SK-N-DZ (cell line): Measurements from ENCODE around the gene CDK6.

ENCODE experiments used
- DNase-seq: peaks from one replicate; pipeline ENCODE4 v3.0.0-alpha.2; 2015; ENCODE audit warnings: low spot score

Gene CDK6

DNA sequence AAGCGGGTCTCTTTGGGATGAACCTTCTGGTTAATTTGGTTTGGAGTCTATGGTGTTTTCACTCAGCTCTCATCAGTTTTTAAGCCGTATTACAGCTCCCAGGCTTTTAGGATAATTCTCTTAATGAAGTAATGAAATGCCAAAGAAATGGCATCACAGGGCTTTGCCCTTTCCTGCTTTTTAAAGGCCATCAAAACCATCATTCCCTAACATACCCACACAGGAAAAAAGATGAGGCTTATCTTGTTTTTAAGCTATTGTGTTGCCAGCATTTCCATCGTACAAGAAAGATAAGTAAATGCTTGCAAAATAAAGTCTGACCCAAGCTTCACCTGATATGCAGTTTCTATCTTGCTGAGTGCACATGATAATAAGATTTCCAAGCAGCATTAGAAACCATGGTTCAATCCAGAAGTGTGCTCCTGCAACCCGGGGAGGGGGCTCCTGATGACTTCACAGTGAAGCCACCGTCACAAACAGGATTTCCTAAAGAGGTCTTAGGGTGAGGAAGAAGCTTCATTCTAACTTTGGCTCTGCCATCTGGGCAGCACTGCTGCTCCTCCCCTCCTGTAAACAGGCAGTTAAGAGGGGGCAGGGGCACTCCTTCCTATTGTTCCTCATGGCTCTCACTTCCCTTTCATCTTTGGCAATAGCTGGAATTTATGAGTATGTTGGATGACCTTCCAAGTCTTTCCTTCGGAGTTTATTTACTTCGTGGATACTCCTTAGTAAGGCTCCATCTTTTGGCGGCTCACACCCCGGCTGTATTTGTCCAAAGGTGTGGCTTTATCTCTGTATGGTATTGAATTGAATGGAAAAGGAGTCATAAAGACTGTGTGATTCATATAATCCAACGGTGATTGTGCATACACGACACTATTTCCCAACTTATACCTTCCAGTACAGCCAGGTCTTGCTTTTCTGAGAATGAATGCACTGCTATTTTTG is 191.0 kb downstream of the CDK6 start:
- DNase-seq = no peak

DNA sequence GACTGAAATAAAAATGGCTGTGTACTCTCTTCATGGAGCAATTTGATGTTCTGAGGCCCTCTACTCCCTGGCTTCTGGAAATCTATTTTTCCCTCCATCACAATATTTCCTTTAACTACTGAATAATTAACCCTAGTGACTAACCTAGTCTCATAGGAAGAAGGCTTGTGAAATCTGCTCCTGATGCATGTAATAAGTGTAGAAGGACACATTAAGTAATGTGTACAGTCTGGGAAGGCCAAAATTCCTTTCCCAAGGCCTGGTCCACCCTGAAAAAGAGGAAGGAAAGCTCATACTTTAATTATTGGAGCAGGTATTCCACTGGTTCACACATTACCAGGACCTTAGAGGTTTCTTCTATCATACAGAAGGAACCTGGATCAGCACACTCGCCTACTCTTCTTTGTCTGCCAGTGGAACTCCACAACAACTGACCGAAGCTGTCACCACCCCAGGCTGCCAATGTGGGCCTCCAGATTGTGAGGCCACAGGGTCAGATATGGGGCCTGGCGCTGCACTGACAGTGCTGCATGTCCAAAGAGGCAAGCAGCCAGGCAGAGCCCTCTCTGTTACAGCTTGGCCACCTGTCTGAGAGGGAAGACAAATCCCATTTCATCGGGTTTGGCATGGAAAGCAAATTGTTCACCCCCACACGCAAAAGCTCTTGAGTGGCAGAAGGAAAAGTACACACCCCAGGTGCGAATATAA is 191.8 kb downstream of the CDK6 start:
- no peak for DNase-seq

DNA sequence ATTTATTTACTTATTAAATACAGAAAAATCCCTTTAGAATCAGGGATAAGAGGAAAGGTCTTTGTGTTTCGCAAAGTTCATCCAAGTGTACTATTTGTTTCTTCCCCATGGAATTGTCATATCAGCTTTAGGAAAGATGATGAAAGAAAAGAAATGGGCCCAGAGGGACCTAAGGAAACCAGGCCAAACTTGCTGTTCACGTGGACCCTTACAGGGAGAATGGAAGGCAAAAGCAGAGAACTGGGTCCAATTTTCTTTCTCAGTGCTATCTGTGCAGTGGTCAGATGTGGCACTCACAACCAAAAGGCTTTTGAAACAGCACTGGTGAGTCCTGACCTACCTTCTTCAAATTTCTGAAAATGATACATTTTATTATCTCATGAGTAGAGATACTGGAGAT is 192.6 kb downstream of the CDK6 start:
- no peak for DNase-seq

DNA sequence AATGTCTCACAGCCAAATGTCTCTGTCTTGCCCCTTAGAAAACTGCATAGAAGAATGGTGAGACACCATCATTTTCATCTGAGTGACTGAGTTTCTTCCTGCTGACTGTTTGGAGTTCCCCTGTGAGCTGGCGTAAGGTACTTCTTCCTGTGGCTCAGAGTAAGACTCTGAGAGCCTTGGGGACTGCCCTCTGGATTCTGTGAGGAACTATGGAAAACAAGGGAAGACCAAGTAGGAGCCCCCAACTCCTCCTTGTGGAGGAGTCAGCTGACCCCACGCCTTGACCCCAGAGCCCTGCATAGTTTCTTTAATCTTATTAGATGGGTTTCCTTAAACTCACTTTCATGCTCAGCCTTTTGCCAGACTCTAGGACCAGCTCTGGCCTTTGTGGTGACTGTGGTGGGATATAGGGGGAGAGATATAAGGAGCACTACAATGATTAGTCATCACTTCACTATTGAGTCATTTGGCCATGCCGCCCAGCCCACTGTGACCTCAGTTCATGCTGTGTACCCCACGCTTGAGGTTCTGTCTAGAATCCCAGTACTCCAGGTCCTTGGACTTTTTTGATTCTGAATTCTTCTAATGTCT is 194.4 kb downstream of the CDK6 start:
- no peak for DNase-seq

DNA sequence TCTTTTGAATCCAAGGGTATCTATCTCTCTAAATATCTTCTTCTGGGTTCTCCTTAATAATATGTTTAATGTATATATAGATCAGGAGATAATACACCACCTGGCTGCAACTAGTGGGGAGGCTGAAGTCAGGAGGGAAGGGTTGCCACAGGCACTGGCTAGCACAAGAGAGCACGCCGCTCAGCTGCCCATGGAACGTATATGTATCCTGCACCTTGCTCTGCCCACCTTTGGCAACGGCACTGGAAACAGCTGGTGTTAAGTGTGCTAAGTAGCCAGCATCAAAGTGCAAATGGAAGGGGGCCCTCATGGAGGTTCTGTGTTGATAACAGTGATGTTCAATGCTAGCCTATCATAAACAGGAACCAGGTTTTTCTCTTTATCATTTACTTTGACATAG is 196.4 kb downstream of the CDK6 start:
- DNase-seq = no peak

DNA sequence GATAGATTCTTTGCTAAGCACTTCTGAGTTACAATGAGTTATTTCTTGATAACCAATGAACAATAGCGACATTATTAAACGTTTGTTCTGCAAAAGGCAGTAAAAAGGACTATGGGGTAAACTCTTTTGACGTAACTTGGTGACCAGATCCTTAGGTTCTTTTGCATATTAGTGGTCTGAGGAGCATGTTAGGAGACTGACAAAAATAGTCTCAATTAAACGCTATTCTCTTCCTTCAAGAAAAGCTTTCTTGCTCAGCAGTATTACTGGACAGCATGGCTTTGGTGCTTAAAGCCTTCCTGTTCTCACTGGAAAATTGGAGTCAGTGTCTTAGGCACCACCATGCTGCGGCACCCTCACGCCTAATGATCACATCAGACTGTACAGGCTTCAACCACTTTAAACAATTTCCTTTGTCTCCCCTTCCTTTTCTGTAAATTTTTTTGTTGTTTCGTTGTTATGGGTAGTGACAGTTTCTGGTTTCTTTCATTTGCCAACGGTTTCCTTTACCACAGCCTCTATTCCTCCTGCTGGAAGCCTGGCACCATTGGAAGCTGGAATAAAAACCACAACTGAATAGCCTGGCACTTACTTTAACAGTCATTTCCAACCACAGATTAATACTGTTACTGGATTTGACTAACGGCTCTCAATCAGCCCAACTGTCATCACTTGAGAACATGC is 197.0 kb downstream of the CDK6 start:
- DNase-seq = no peak

DNA sequence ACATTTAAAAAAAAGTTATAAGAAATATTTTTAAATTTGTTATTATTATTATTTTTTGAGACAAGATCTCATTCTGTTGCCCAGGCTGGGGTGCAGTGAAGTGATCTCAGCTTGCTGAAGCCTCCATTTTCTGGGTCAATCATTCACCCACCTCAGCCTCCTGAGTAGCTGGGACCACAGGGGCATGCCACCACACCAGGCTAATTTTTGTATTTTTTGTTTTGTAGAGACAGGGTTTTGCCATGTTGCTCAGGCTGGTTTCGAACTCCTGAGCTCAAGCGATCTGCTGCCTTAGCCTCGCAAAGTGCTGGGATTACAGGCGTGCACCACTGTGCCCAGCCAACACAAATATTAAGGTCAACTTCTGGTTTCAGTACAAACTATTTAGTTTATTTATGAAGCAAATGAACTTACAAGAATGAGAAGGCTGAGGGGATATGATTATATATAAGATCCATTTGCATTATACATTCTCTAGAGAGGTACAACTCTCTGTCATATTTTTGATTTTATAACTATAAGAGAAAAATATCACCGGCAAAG is 200.3 kb downstream of the CDK6 start:
- DNase-seq = no peak

DNA sequence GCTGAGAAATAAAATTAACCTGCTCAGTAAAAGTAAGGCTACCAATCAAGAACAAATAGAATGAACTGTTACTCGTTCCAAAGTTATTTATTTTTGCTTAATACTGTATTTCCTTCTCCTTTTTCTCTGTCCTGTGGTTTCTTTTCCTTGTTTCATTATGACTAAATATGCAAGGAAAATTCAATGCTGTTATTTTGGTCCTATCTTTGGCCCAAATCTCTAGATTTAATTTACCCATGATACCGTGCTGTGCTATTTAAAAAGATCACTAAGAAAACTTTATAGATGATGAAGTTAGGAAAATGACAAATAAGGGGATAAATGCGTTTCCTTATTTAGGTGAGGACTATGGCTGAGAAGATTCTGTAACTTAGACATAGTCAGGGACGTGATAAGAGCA is 200.8 kb downstream of the CDK6 start:
- no peak for DNase-seq

DNA sequence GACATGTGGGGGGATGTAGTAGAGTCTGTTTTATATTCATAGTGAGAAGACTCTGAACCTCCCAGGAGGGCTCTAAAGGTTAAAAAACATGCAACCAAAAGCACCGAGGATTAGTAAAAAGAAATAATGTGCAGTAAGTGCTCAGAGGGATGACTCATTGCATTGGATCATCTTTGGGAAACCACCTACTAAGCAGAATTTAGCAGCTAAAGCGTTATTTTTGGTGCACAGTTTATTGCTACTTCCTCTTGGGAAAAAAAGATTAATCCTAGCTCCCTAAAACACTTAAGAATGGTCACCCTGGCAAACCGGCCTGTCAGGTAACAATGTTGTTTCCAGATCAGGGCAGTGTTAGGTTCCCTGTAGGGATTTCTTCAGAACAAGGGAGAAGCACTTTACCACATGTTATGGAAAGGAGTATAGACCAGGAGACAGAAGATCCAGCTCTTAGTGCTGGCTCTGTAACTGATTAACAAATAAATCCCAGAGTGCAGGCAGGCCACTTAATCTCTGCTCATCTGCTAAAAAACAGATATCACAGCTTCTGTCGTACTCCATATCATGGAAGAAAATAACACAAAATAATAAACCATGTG is 201.4 kb downstream of the CDK6 start:
- peak; percentile 40 for DNase-seq

DNA sequence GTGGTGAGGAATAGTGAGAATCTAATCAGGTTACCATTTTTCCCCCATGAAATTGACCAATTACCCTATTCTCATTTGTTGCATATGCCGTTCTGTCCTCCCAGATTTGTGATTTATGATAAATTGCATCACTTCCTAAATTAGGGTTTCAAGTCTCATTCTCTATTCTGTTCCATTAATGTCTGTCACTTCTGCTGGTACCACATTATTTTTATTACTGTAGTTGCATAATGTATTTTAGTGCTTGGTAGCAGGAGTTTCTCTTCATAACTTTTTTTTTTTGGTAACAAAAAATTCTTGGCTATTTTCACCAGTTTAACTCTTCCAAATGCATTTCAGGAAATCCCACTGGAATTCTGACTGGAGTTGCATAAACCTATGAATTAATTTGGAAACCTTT is 202.2 kb downstream of the CDK6 start:
- DNase-seq = no peak

DNA sequence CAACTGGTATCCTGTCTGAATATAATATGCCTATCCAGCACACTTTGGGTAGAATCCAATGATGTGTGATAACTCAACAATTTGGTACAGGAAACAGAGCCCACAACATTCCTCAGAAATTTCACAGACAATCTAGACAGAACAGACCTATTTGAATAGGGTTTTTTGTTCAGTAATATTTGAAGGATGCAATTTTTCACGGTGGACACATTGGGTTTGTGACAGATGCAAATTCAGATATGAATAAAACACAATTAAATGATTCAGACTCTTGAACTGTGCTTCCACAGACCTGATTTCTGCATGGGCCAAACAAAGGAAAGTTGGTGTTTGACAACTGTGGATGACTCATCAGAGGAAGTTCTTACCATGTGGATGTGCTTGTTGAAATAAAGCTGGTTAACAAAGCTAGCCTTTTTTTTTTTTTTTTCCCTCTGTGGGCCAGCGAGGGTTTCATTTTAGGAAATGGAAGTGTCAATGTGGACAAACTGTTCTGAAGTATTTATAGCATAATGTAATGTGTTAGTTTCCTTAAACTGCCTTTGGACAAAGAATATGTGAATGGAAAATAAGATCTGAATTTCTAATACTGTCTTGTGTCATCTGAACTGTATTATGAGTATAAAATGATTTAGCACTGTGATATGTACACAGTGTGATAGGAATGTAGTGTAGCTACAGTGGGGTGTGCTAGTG is 203.0 kb downstream of the CDK6 start:
- no peak for DNase-seq

DNA sequence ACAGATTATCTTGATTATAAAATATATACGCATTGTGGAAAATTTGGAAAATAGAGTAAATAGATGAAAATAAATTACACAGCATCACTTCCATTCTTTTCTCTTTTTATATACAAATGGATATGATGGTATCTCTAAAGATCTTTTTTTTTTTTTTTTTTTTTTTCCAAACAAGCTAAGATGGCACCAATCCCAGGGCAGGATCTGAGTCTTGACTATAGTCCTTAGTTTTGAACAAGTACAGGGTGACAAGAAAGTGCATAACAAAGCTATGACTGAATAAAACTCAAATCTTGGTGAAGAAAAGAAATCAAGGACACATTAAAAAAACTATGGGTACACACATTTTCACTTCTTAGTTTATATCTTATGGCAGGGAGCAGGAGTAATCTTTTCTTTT is 203.6 kb downstream of the CDK6 start:
- DNase-seq = no peak

DNA sequence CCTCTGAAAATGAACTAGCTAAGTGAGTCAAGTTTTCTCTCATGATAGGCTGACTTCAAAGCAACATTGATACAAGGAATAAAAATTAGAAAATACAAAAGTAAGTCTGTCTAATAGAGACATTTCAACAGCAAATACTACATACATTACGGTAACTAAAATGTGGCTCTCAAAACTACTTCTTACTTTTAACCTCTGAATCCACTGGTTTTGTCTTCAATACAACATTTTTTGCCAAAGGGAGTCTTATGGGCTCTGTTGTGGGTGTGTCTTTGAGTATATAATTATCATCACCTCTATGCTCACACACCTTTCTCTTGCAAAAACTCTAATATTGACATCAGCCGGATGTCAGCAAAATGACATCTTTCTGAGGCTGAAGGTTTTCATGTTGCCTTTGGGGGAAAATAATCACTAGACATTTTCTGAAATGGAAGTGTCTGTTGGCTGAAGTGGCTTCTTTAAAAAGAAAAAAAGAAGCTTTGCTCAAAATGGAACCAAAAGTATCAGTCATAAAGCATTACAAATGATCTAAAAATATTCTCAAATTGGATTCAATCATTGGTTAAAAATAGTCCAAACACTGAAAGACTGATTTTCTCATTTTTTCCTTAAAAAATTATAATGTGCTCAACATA is 204.4 kb downstream of the CDK6 start:
- no peak for DNase-seq

DNA sequence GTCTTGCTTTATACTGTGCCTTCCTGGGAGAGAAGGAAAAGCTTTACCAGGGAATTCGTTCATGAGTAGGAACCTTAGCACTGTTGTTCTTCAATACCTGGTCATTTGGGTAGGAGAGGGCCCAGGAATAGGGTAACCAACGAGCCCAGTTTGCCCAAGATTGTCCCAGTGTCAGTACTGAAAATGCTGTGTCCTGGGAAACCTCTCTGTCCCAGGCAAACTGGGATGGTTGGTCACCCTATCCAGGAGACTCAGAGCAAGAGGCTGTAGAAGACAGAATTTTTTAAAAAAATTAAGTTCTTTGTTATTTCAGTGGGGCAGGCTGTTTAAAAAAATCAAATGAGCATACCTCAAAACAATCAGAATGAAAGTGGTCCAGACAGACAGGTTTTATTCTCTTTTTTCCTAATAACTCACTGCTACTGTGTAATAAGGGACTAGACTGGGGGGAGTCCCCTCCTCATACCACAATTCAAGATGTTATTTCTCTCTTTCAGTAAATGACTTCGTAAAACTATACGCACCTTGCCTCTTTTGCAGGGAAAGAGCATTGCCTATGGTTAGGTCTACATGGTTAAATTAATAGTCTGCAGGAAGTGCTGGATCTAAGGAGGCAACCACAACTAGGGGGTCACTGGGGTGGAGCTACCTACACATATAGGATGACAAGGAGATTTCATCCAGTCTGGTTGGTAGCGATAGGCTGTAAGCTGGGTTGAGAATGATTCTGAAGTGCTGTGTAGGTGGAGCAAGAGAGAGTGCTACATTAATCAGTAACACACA is 205.1 kb downstream of the CDK6 start:
- DNase-seq = no peak

DNA sequence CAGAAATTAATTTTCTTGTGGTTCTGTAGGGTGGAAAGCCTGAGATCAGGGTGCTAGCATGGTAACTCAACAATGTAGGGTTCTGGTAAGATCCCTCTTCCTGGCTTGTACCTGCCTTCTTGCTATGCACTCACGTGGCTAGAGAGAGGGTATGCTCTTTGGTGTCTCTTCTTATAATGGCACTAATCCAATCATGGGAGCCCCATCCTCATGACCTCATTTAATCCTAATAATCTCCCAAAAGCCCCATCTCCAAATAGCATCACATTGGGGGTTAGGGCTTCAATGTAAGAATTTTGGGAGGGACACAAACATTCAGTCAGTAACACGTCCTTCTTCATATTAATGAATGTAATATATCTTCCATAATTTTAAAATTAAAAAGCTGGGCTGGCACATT is 206.6 kb downstream of the CDK6 start:
- no peak for DNase-seq

DNA sequence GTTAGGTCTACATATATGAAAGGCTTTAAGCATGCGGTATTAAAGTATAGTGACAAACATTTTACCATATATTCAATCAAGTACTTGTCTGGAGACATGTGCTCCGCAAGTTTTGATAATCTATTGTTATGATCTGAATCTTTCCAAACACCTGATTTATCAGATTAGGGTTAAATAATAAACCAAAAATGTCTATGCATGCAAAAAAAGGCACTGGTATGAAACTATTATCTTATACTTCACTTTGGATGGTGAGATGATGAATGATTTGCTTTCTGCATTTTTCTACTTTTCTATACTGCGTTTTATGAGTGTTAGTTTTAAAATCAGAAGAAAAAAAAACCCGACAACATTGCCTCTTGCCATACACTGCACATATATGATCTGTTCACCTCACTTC is 208.4 kb downstream of the CDK6 start:
- DNase-seq = no peak

DNA sequence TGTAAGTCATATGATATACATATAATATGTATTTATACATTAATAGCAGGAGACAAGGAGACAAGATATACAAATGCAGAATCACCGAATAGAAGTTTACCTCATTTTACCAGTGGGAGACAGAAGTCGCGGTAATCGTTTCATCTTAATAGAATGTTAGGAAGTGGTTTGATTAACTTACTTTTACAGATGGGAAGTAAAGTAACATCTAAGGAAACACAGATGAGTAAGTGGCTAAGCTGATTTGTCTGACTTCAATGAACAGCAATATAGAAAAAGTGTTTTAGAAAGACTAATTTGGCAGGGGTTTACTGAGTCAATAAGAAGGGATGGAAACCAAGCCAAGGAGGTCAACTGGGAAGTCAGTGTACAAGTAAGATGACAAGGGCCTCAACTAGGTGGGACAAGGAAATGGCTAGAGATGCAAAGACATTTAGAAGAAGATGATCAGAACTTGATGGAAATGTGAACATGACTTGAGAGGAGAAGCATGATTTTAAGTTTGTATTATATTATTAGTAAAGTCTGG is 210.0 kb downstream of the CDK6 start:
- no peak for DNase-seq

DNA sequence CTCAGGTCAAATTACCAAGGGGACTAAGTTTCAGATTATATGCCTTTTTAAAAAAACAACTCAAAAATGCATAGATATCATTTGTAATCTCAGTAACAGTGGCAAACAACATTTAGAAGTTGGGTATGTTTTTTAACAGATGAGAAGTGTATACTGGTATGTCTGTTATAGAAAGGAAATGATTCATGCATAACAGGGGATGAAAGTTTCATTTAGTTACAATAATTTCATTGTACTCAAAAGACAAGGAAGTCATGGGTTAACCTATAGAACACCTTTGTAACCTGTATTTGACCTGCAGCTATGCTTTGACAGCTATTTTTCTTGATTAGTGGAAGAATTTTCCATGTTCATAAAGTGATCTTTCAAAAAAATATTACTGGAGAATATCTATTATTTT is 210.8 kb downstream of the CDK6 start:
- DNase-seq = no peak
